Suppressor macrophage treated with lipopolysaccharide for 1 hour (primary cell): ENCODE results near the gene IL15.
"Not testable (repeated sequence)": the region's sequence is repeated elsewhere in the genome, so short reads cannot be mapped to it uniquely, and the experiment has no call there.

ENCODE experiments used
- DNase-seq, 3 donors: peaks; one replicate each; pipeline ENCODE4 v3.0.0-alpha.2; 2020 to 2022

The IL15 gene

GRCh38 chr4:141647966-141648365, 11.6 kb downstream of the IL15 start:
- DNase-seq = peak; percentile 58 to 92 (median 80)

DNA sequence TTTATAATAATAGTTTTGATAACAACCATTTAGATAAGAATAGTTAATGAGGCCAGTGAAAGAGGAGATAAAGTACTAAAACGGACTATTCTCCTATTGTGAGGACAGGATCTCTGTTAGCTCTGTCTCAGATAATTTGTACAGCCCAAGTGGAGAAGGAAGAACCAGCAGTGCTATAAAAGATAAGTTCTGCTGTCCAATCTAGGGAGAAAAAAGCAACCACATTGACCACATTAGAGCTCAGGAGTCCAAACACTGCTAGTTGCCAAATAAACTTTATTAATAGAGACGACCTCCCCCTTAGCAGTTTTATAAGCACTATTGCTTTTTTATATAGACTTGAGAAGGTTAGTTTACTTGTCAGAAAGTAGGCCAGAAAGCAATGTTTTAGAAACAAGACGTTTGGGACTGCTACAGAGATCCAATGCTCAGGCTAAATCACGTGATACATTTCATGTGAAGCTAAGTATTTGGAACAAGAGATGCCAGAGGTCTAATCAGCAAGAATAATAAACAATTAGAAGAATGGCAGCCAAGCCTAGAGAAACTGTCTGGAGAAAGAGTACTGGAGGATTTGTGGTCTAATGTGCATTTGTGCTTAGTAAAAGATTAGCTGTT, 15.9 kb downstream of the IL15 start:
- DNase-seq = no peak

- peak; percentile 41 to 50 (median 47) for DNase-seq
Measured at GRCh38 chr4:141654098-141654497, 17.7 kb downstream of the IL15 start.

- DNase-seq = no peak
Measured at GRCh38 chr4:141656031-141656430, 19.6 kb downstream of the IL15 start.

DNA sequence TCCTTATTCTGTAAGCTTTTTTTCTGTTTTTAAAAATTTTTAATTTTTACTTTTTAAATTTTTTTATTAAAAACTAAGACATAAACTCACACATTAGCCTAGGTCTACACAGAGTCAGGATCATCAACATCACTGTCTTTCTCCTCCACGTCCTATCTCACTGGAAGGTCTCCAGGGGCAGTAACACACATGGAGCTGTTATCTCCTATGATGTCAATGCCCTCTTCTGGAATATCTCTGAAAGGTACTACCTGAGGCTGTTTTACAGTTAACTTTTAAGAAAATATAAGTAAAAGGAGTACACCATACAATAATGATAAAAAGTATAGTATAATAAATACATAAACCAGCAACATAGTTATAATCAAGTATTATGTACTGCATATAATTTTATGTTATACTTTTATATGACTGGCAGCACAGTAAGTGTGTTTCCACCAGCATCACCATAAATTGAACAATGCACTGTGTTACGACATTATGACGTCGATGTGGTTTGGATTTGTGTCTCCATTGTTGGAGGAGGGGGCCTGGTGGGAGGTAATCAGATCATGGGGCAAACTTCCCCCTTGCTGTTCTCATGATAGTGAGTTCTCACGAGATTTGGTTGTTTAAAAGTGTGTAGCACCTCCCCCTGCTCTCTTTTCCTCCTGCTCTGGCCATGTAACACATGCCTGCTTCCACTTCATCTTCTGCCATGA, 21.3 kb downstream of the IL15 start:
- peak; percentile 30 to 60 (median 44) for DNase-seq

- peak in 1 of 3 donors; percentile 27 for DNase-seq
Measured at GRCh38 chr4:141658309-141658708, 21.9 kb downstream of the IL15 start.

GRCh38 chr4:141659539-141659938, 23.2 kb downstream of the IL15 start:
- DNase-seq = peak in 1 of 3 donors; percentile 34

DNA sequence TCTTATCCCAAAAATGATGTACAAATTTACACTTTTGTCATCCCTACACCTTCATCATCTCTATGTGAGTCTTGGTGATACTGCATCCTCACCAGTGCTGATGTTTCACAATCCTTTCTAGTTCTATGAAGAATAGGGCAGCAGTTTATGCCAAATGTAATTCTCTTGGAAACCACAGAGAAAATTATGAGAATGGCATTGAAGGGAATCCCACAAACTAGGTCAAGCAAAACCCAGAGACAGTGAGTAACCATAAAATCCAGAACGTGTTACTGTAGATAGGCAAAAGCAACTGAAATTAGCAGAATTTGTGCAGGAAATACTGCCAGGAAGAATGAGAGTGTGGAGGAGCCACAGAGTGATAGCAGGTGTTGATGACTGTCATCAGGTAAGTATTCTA, 24.5 kb downstream of the IL15 start:
- peak in 1 of 3 donors; percentile 29 for DNase-seq

DNA sequence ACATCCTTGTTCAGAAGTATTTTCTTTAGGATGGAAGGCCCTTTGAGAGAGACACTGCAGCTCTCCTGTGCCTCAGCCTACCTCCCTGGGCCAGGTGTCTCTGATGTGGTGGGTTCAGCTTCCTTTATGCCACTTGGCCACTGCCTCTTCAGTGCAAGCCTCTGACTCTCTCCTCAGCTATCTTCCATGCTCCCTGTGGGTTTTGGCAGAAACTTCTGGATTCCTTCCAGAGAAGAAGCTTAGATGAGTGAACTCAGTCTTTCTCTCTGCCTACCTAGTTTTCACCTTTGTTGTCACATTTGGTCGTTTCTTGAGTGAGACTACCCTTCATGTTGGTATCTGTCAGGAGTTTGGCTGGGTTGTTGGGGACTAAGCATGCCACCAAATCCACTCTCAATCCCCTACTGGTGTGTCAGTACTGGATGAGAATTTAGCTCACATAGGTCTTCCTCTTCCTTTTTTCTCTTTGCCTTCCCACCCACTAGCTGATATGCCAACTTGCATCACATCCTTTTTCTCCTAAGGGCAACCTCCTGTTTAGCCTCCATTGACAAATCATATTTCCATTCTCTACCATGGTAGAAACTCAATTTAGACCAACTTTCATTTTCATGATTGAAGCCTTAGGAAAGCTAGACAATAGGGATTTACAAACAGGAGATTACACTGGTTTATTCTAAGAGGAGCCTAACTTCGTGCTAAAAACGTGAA, 32.0 kb downstream of the IL15 start:
- DNase-seq = peak; percentile 22 to 60 (median 40)

DNA sequence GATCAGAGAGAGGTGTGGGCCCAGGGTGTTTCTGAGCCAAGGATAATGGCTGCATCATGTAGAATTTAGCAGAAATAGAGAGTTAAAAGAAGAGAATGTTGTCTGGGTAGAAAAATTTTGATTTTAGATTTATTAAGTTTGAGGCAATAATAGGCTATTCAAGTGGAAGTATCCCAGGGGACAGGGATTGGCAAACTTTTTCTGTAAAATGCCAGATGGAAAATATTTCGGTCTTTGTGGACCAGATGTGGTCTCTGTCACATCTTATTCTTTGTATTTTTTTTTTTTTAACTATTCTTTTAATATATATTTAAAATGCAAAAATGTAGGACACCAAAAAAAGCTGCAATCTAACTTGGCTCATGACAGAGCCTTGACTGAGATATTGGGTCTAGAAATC, 33.1 kb downstream of the IL15 start:
- DNase-seq = no peak

- no peak for DNase-seq
Measured at GRCh38 chr4:141675384-141675783, 39.0 kb downstream of the IL15 start.

DNA sequence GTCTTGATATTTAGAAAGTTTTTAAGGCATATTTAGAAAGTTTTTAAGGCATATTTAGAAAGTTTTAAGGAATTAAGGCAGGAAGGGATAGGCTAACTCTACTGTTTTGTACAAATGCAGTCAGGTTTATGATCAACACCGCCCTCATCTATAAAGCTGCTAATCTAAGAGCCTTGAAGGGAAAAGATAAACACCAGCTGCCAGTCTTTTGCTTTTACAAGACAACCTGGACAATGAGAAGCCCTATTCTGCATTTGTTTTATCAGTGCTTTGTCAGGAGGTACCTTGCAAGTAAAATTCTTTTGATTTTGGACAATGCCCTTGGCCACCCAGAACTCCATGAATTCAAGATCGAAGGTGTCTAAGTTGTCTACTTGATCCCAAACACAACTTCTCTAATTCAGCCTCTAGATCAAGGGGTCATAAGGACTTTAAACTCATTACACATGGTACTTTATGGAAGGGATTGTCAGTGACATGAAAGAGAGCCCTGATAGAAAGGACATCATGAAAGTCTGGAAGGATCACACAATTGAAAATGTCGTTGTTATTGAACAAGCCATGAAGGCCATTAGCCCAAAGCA, 39.8 kb downstream of the IL15 start:
- DNase-seq = no peak

- no peak for DNase-seq
Measured at GRCh38 chr4:141680060-141680459, 43.7 kb downstream of the IL15 start.

- DNase-seq = peak in 2 of 3 donors; percentile 45 to 50
Measured at GRCh38 chr4:141684785-141685184, 48.4 kb downstream of the IL15 start.

- peak; percentile 62 to 82 (median 81) for DNase-seq
Measured at GRCh38 chr4:141686146-141686775, 49.9 kb downstream of the IL15 start.

GRCh38 chr4:141686879-141687278, 50.5 kb downstream of the IL15 start:
- no peak for DNase-seq

DNA sequence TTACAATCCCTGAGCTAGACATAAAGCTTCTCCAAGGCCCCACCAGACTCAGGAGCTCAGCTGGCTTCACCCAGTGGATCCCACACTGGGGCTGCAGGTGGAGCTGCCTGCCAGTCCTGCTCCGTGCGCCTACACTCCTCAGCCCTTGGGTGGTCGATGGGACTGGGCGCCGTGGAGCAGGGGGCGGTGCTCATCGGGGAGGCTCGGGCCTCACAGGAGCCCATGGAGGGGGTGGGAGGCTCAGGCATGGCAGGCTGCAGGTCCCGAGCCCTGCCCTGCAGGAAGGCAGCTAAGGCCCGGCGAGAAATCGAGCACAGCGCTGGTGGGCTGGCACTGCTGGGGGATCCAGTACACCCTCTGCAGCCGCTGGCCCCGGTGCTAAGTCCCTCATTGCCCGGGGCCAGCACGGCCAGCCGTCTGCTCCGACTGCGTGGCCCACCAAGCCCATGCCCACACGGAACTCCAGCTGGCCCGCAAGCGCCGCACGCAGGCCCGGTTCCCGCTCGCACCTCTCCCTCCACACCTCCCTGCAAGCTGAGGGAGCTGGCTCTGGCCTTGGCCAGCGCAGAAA, 53.4 kb downstream of the IL15 start:
- not testable (repeated sequence) for DNase-seq

- not testable (repeated sequence) for DNase-seq
Measured at GRCh38 chr4:141691247-141691646, 54.9 kb downstream of the IL15 start.

GRCh38 chr4:141692081-141692480, 55.7 kb downstream of the IL15 start:
- no peak for DNase-seq

DNA sequence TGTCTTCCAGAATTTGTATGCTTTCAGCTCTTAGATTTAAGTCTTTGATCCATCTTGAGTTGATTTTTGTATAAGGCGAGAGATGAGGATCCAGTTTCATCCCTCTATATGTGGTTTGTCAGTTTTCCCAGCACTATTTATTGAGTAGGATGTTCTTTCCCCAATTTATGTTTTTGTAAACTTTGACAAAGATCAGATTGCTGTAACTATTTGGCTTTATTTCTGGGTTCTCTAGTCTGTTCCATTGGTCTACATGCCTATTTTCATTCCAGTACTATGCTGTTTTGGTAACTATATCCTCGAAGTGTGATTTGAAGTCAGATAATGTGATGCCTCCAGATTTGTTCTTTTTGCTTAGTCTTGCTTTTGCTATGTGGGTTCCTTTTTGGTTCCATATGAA, 60.7 kb downstream of the IL15 start:
- DNase-seq = no peak

- DNase-seq = no peak
Measured at GRCh38 chr4:141702472-141703182, 66.2 kb downstream of the IL15 start.

- DNase-seq = no peak
Measured at GRCh38 chr4:141703497-141703896, 67.1 kb downstream of the IL15 start.
